Measurements from ENCODE around the gene AOAH.

Gene AOAH

DNA sequence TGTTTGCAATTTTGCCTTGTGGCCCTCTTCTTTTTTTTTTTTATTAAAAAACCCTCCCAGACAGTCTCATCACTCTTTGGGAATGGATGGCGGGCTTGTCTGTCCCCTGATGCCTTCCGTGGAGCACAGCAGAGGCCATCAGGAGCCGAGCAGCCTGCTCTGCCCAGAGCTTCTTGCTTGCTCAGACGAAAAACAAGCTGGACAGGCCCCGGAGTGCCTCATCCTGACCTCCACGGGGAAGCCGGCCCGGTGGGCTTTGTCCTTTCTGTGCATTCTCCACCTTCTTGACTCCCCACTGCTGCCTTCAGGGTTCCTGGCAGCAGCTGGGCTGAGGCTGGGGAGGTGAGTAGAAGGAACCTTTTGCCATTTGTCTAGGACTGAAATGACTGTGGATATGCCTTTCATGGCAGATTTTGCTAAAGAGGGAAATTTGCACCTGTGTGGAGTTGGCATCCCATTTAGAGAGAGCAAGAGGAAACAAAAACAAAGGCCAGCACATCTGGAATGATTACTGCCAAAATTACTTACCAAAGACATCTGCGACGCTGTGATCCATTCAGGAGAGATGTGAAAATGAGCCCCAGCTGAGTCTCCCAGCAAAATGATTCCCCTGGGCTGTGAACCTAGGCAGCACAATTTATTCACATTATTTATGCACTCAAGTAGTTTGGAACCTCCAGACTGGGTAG, 108.3 kb downstream of the AOAH start:
- Histone ChIP-seq H3K27ac (ENCODE audit: low read length) (no peak overlapping the region), H3K36me3 (ENCODE audit: insufficient read depth, low read length) (no peaks in the 10 kb centered on the region), H3K9me3 (ENCODE audit: insufficient read depth, low read length, severe bottlenecking) (no peaks in the 10 kb centered on the region), H4K20me1 (ENCODE audit: insufficient read depth, low read length) (no peaks in the 10 kb centered on the region), H3K27me3 (ENCODE audit: insufficient read depth, low read length, poor library complexity) (no peaks in the 10 kb centered on the region), H3K4me2 (ENCODE audit: insufficient read depth, low read length) (no peak overlapping the region), H3K9ac (ENCODE audit: low read depth, low read length) (no peak overlapping the region), H3K79me2 (ENCODE audit: insufficient read depth, low read length) (no peaks in the 10 kb centered on the region), H3K4me1 (ENCODE audit: insufficient read depth, low read length) (no peaks in the 10 kb centered on the region), H3K4me3 (ENCODE audit: low read depth in 1 of 2, low read length in 2 of 2) (no peak overlapping the region), H2AFZ (ENCODE audit: low read depth, low read length) (no peak overlapping the region)
- TF ChIP-seq, protein P1, sequence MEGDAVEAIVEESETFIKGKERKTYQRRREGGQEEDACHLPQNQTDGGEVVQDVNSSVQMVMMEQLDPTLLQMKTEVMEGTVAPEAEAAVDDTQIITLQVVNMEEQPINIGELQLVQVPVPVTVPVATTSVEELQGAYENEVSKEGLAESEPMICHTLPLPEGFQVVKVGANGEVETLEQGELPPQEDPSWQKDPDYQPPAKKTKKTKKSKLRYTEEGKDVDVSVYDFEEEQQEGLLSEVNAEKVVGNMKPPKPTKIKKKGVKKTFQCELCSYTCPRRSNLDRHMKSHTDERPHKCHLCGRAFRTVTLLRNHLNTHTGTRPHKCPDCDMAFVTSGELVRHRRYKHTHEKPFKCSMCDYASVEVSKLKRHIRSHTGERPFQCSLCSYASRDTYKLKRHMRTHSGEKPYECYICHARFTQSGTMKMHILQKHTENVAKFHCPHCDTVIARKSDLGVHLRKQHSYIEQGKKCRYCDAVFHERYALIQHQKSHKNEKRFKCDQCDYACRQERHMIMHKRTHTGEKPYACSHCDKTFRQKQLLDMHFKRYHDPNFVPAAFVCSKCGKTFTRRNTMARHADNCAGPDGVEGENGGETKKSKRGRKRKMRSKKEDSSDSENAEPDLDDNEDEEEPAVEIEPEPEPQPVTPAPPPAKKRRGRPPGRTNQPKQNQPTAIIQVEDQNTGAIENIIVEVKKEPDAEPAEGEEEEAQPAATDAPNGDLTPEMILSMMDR (IDR thresholded peaks at IDR 0.05; ENCODE audit: borderline replicate concordance, extremely low read depth, low read length, poor library complexity, severe bottlenecking) = no peak
- no peak for TF ChIP-seq EZH2 (IDR thresholded peaks at IDR 0.05; ENCODE audit: borderline replicate concordance, low read depth, low read length, severe bottlenecking)
- ATAC-seq (ENCODE audit: insufficient read depth, low read depth) (no peak), DNase-seq (no peak)

GRCh38 chr7:36614959-36615358, 109.3 kb downstream of the AOAH start:
- Histone ChIP-seq H3K9ac (ENCODE audit: low read depth, low read length) (no peak overlapping the region), H3K4me2 (ENCODE audit: insufficient read depth, low read length) (no peak overlapping the region), H3K79me2 (ENCODE audit: insufficient read depth, low read length) (no peaks in the 10 kb centered on the region), H3K36me3 (ENCODE audit: insufficient read depth, low read length) (no peaks in the 10 kb centered on the region), H3K27ac (ENCODE audit: low read length) (no peak overlapping the region), H2AFZ (ENCODE audit: low read depth, low read length) (no peak overlapping the region), H3K9me3 (ENCODE audit: insufficient read depth, low read length, severe bottlenecking) (no peaks in the 10 kb centered on the region), H3K4me1 (ENCODE audit: insufficient read depth, low read length) (no peaks in the 10 kb centered on the region), H3K27me3 (ENCODE audit: insufficient read depth, low read length, poor library complexity) (no peaks in the 10 kb centered on the region), H4K20me1 (ENCODE audit: insufficient read depth, low read length) (no peaks in the 10 kb centered on the region), H3K4me3 (ENCODE audit: low read depth in 1 of 2, low read length in 2 of 2) (no peak overlapping the region)
- TF ChIP-seq, protein P1 (IDR thresholded peaks at IDR 0.05; ENCODE audit: borderline replicate concordance, extremely low read depth, low read length, poor library complexity, severe bottlenecking) = no peak
- TF ChIP-seq EZH2 (IDR thresholded peaks at IDR 0.05; ENCODE audit: borderline replicate concordance, low read depth, low read length, severe bottlenecking) = no peak
- DNase-seq (no peak), ATAC-seq (ENCODE audit: insufficient read depth, low read depth) (no peak)

DNA sequence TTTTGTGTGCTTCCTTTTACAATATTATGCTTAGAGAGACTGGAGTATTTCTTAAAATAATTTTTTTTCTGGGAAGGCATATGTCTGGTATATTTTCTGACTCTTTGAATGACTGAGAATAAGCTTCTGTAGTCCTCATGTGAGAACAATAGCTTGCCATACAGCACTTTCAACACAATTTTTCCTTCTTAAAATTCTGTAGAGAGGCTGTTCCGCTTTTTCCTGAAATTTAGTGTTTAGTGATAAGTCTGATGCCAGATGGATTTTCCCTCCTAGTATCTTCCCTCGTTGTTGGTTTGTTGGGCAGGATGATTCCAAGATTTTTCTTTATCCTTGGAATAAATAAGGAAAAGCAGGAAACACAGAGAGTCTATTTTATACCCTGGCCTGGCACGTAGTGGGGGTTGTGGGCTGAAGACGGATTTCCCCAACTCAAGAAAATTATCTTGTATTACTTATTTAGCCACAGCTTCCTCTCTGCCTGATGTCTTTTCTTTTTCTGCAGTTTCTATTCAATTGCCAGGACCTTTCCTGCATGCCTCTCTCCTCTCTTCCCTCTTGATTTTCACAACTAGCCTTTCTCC, 111.2 kb downstream of the AOAH start:
- Histone ChIP-seq H3K4me2 (ENCODE audit: insufficient read depth, low read length) (no peak overlapping the region), H3K4me3 (ENCODE audit: low read depth in 1 of 2, low read length in 2 of 2) (no peak overlapping the region), H3K9ac (ENCODE audit: low read depth, low read length) (no peak overlapping the region), H3K9me3 (ENCODE audit: insufficient read depth, low read length, severe bottlenecking) (no peaks in the 10 kb centered on the region), H3K79me2 (ENCODE audit: insufficient read depth, low read length) (no peaks in the 10 kb centered on the region), H4K20me1 (ENCODE audit: insufficient read depth, low read length) (no peaks in the 10 kb centered on the region), H3K4me1 (ENCODE audit: insufficient read depth, low read length) (no peaks in the 10 kb centered on the region), H2AFZ (ENCODE audit: low read depth, low read length) (no peak overlapping the region), H3K27ac (ENCODE audit: low read length) (no peak overlapping the region), H3K27me3 (ENCODE audit: insufficient read depth, low read length, poor library complexity) (no peaks in the 10 kb centered on the region), H3K36me3 (ENCODE audit: insufficient read depth, low read length) (no peaks in the 10 kb centered on the region)
- no peak for TF ChIP-seq EZH2 (IDR thresholded peaks at IDR 0.05; ENCODE audit: borderline replicate concordance, low read depth, low read length, severe bottlenecking)
- TF ChIP-seq, protein P1 (IDR thresholded peaks at IDR 0.05; ENCODE audit: borderline replicate concordance, extremely low read depth, low read length, poor library complexity, severe bottlenecking) = no peak
- ATAC-seq (ENCODE audit: insufficient read depth, low read depth) (no peak), DNase-seq (no peak)

Data from DND-41 (cell line).